Nephron (organoid): Measurements from ENCODE around the gene HSDL1.
A peak's percentile ranks its signal among the peaks of the same experiment; 100 is the strongest.

Source experiments
- H3K27ac Mint-ChIP-seq, 3 experiments: 2 replicates each; pipeline ENCODE4 v1.8.0; 2020; ENCODE audit warnings: mixed read lengths in 3 of 3, mild to moderate bottlenecking in 2 of 3, moderate library complexity in 1 of 3
- H3K27me3 Mint-ChIP-seq: 2 replicates; pipeline ENCODE4 v1.8.0; 2021; ENCODE audit warnings: low read depth, mild to moderate bottlenecking, moderate library complexity, mixed read lengths
- H3K36me3 Mint-ChIP-seq: 2 replicates; pipeline ENCODE4 v1.8.0; 2020; ENCODE audit warnings: low read depth, mixed read lengths
- H3K4me1 Mint-ChIP-seq: 2 replicates; pipeline ENCODE4 v1.8.0; 2020; ENCODE audit warnings: mixed read lengths
- H3K4me3 Mint-ChIP-seq, 3 experiments: 2 replicates each; pipeline ENCODE4 v1.8.0; 2020; ENCODE audit warnings: mild to moderate bottlenecking in 3 of 3, mixed read lengths in 3 of 3, moderate library complexity in 2 of 3
- H3K9me3 Mint-ChIP-seq: 2 replicates; pipeline ENCODE4 v1.8.0; 2020; ENCODE audit warnings: mixed read lengths
- CTCF ChIP-seq, 3 experiments: fragments of 200-600 bp; sonication (generic); IDR thresholded peaks; one replicate each; pipeline ENCODE4 v1.5.0; 2021; ENCODE audit warnings: antibody characterized with exemption in 3 of 3; ENCODE audit not compliant: unreplicated experiment in 3 of 3

Gene HSDL1

GRCh38 chr16:84144859-84145639 lies at the start of gene HSDL1, which contains the start of gene DNAAF1:
Gene HSDL1 (minus strand): TSS chr16:84145177. CDS start chr16:84131321, 13,856 bp downstream.
Gene DNAAF1 (plus strand): TSS chr16:84145308. CDS start chr16:84145441, 133 bp downstream.
- H3K9me3 Mint-ChIP-seq, result no peaks in the 10 kb centered on the region
- peaks cover 6% of the 10 kb centered on the region for H3K27me3 Mint-ChIP-seq
- peaks cover 14% of the 10 kb centered on the region for H3K36me3 Mint-ChIP-seq
- H3K27ac Mint-ChIP-seq, result peak within 1 kb of the TSS; percentile 74 to 86 (median 85)
- peaks cover 14% of the 10 kb centered on the region for H3K4me1 Mint-ChIP-seq
- peak within 1 kb of the TSS; percentile 97 to 100 (median 98) for H3K4me3 Mint-ChIP-seq
- TF ChIP-seq CTCF (IDR thresholded peaks at IDR 0.05; ENCODE audit: unreplicated experiment in 3 of 3), result peak in 1 of 3 experiments; percentile 13

GRCh38 chr16:84194018-84194417 lies 49.0 kb upstream of the HSDL1 start:
- no peak overlapping the region for H3K4me3 Mint-ChIP-seq
- no peak overlapping the region for H3K27ac Mint-ChIP-seq
- H3K9me3 Mint-ChIP-seq, result no peaks in the 10 kb centered on the region
- no peaks in the 10 kb centered on the region for H3K36me3 Mint-ChIP-seq
- H3K4me1 Mint-ChIP-seq, result no peaks in the 10 kb centered on the region
- TF ChIP-seq CTCF (IDR thresholded peaks at IDR 0.05; ENCODE audit: unreplicated experiment in 3 of 3), result no peak
- peaks cover 13% of the 10 kb centered on the region for H3K27me3 Mint-ChIP-seq

- Mint-ChIP-seq H3K4me1 (no peaks in the 10 kb centered on the region), H3K27me3 (peaks cover 12% of the 10 kb centered on the region), H3K27ac (no peak overlapping the region), H3K9me3 (no peaks in the 10 kb centered on the region), H3K36me3 (no peaks in the 10 kb centered on the region), H3K4me3 (no peak overlapping the region)
- no peak for TF ChIP-seq CTCF (IDR thresholded peaks at IDR 0.05; ENCODE audit: unreplicated experiment in 3 of 3)
These were observed 48.5 kb upstream of the HSDL1 start for GRCh38 chr16:84193480-84193879.

- peaks cover 8% of the 10 kb centered on the region for H3K27me3 Mint-ChIP-seq
- no peaks in the 10 kb centered on the region for H3K4me1 Mint-ChIP-seq
- H3K4me3 Mint-ChIP-seq, result no peak overlapping the region
- TF ChIP-seq CTCF (IDR thresholded peaks at IDR 0.05; ENCODE audit: unreplicated experiment in 3 of 3), result no peak
- no peak overlapping the region for H3K27ac Mint-ChIP-seq
- H3K9me3 Mint-ChIP-seq, result no peaks in the 10 kb centered on the region
- no peaks in the 10 kb centered on the region for H3K36me3 Mint-ChIP-seq
These were observed 46.5 kb upstream of the HSDL1 start for GRCh38 chr16:84191466-84191865.

GRCh38 chr16:84190731-84191388 lies 45.9 kb upstream of the HSDL1 start, which contains the start of gene ADAD2:
Gene ADAD2 (plus strand): TSS chr16:84191157. CDS start chr16:84191231, 74 bp downstream.
- H3K36me3 Mint-ChIP-seq, result no peaks in the 10 kb centered on the region
- no peaks in the 10 kb centered on the region for H3K4me1 Mint-ChIP-seq
- no peak within 1 kb of the TSS for H3K27ac Mint-ChIP-seq
- peak within 1 kb of the TSS in 2 of 3 experiments; percentile 25 to 53 for H3K4me3 Mint-ChIP-seq
- TF ChIP-seq CTCF (IDR thresholded peaks at IDR 0.05; ENCODE audit: unreplicated experiment in 3 of 3), result no peak
- no peaks in the 10 kb centered on the region for H3K9me3 Mint-ChIP-seq
- H3K27me3 Mint-ChIP-seq, result peaks cover 8% of the 10 kb centered on the region
